IMR-90 (cell line): Measurements from ENCODE around the gene VAMP3. TPM values are rescaled to one million over a fixed set of nuclear protein-coding genes. Genes with fewer than 3 reads are reported as not detected.

ENCODE experiments used
- ATAC-seq: fragments of 200-7000 bp; cut with Tn5 transposase; 2 replicates; pipeline ENCODE4 v1.9.1; 2020; ENCODE audit warnings: low read depth, mild to moderate bottlenecking, moderate library complexity
- BruUV-seq: library from RNA; stranded (reverse); fragments of 400-500 nt; replicated peaks from 2 replicates; lab custom pipeline; 2021; lab: Mats Ljungman, UMichigan
- CTCF ChIA-PET: fragments of 300-600 bp; formaldehyde crosslinking; extraction: SDS; loops from one replicate; lab custom pipeline; 2021; ENCODE audit warnings: antibody characterized with exemption; lab: Yijun Ruan, JAX
- POLR2A ChIA-PET: fragments of 300-600 bp; sonication (Branson Sonifier 250); formaldehyde crosslinking; loops from one replicate; lab custom pipeline; 2022; ENCODE audit warnings: antibody characterized with exemption; ENCODE audit not compliant: unreplicated experiment; lab: Charles Lee
- DNase-seq: peaks from one replicate; pipeline ENCODE4 v3.0.0; 2013
- H2AFZ ChIP-seq: replicated peaks from 2 replicates; pipeline ENCODE3; 2013; ENCODE audit warnings: low read length, mild to moderate bottlenecking; ENCODE audit not compliant: poor library complexity
- H2AK5ac ChIP-seq: 2 replicates; pipeline ENCODE4 v1.6.1; 2013; ENCODE audit warnings: low read depth, low read length, inconsistent platforms
- H2AK9ac ChIP-seq: replicated peaks from 2 replicates; pipeline ENCODE3; 2013; ENCODE audit warnings: mild to moderate bottlenecking, low read depth, low read length, moderate library complexity; ENCODE audit not compliant: poor library complexity
- H2BK120ac ChIP-seq: 2 replicates; pipeline ENCODE4 v1.6.1; 2013; ENCODE audit warnings: low read depth, low read length, inconsistent platforms
- H2BK15ac ChIP-seq: 3 replicates; pipeline ENCODE4 v1.6.1; 2013; ENCODE audit warnings: low read depth, low read length, inconsistent platforms
- H2BK20ac ChIP-seq: 2 replicates; pipeline ENCODE4 v1.6.1; 2013; ENCODE audit warnings: low read depth, mild to moderate bottlenecking, inconsistent platforms, low read length, moderate library complexity
- H2BK5ac ChIP-seq: 2 replicates; pipeline ENCODE4 v1.6.1; 2013; ENCODE audit warnings: mild to moderate bottlenecking, low read depth, low read length, inconsistent platforms; ENCODE audit not compliant: poor library complexity, severe bottlenecking
- H3K14ac ChIP-seq: replicated peaks from 2 replicates; pipeline ENCODE4 v1.6.1; 2013; ENCODE audit warnings: low read depth, low read length, inconsistent platforms
- H3K18ac ChIP-seq: 2 replicates; pipeline ENCODE4 v1.6.1; 2013; ENCODE audit warnings: low read depth, low read length, control low read depth
- H3K23ac ChIP-seq: 2 replicates; pipeline ENCODE4 v1.6.1; 2013; ENCODE audit warnings: low read depth, low read length, inconsistent platforms
- H3K27ac ChIP-seq: 2 replicates; pipeline ENCODE4 v1.5.1; 2013; ENCODE audit warnings: mild to moderate bottlenecking, control low read depth, low read length; ENCODE audit not compliant: insufficient read depth
- H3K27me3 ChIP-seq: 2 replicates; pipeline ENCODE4 v1.6.1; 2013; ENCODE audit warnings: low read length; ENCODE audit not compliant: control insufficient read depth, insufficient read depth
- H3K36me3 ChIP-seq: 2 replicates; pipeline ENCODE4 v1.6.1; 2013; ENCODE audit warnings: low read length, mixed read lengths; ENCODE audit not compliant: control insufficient read depth, insufficient read depth
- H3K4ac ChIP-seq: 2 replicates; pipeline ENCODE4 v1.6.1; 2013; ENCODE audit warnings: low read depth, low read length, inconsistent platforms
- H3K4me1 ChIP-seq: 2 replicates; pipeline ENCODE4 v1.6.1; 2013; ENCODE audit warnings: low read length, mixed read lengths; ENCODE audit not compliant: control insufficient read depth, insufficient read depth
- H3K4me2 ChIP-seq: 2 replicates; pipeline ENCODE4 v1.6.1; 2013; ENCODE audit warnings: low read depth, mild to moderate bottlenecking, control low read depth, low read length, moderate library complexity
- H3K4me3 ChIP-seq: 2 replicates; pipeline ENCODE4 v1.5.1; 2013; ENCODE audit warnings: low read depth, mild to moderate bottlenecking, control low read depth, low read length, moderate library complexity; ENCODE audit not compliant: insufficient read depth
- H3K56ac ChIP-seq: 2 replicates; pipeline ENCODE4 v1.6.1; 2013; ENCODE audit warnings: low read length, inconsistent platforms; ENCODE audit not compliant: insufficient read depth; ENCODE audit errors: extremely low read depth
- H3K79me1 ChIP-seq, 2 experiments: 2 replicates each; pipeline ENCODE4 v1.6.1; 2013; ENCODE audit warnings: low read length in 2 of 2, inconsistent platforms in 1 of 2, low read depth in 1 of 2
- H3K9ac ChIP-seq: 2 replicates; pipeline ENCODE4 v1.6.1; 2013; ENCODE audit warnings: low read depth, low read length, control low read depth
- H3K9me1 ChIP-seq: 2 replicates; pipeline ENCODE4 v1.6.1; 2013; ENCODE audit warnings: low read length, inconsistent platforms; ENCODE audit not compliant: insufficient read depth
- H3K9me3 ChIP-seq: 2 replicates; pipeline ENCODE4 v1.6.1; 2013; ENCODE audit warnings: low read length; ENCODE audit not compliant: control insufficient read depth, insufficient read depth
- H4K20me1 ChIP-seq: 2 replicates; pipeline ENCODE4 v1.6.1; 2013; ENCODE audit warnings: low read length, inconsistent platforms; ENCODE audit not compliant: insufficient read depth
- H4K5ac ChIP-seq: 2 replicates; pipeline ENCODE4 v1.6.1; 2013; ENCODE audit warnings: mild to moderate bottlenecking, low read depth, low read length, control low read depth
- H4K8ac ChIP-seq, 2 experiments: 2 replicates each; pipeline ENCODE4 v1.6.1; 2013; ENCODE audit warnings: low read depth in 2 of 2, low read length in 2 of 2, control low read depth in 1 of 2, inconsistent platforms in 1 of 2
- H4K91ac ChIP-seq: 2 replicates; pipeline ENCODE4 v1.6.1; 2013; ENCODE audit warnings: low read depth, low read length, inconsistent platforms; ENCODE audit not compliant: insufficient read depth
- BHLHE40 ChIP-seq: fragments of 150-350 bp; IDR thresholded peaks from 2 replicates; pipeline ENCODE4 v1.6.1; 2016; ENCODE audit warnings: mild to moderate bottlenecking, low read depth, low read length
- CEBPB ChIP-seq: IDR thresholded peaks from 2 replicates; pipeline ENCODE4 v1.6.1; 2012; ENCODE audit warnings: low read depth, low read length, improper control_type of control experiment
- CHD1 ChIP-seq: IDR thresholded peaks from 2 replicates; pipeline ENCODE4 v1.6.1; 2012; ENCODE audit warnings: low read depth, low read length, improper control_type of control experiment
- CTCF ChIP-seq: conservative IDR thresholded peaks from 2 replicates; pipeline ENCODE4 v1.5.1; 2012; ENCODE audit warnings: mild to moderate bottlenecking, low read depth, low read length, improper control_type of control experiment
- ELK1 ChIP-seq: fragments of 150-350 bp; IDR thresholded peaks from 2 replicates; pipeline ENCODE4 v1.6.1; 2016; ENCODE audit warnings: low read depth, mild to moderate bottlenecking, low read length, moderate library complexity, borderline replicate concordance
- FOS ChIP-seq: fragments of 150-350 bp; IDR thresholded peaks from 2 replicates; pipeline ENCODE4 v1.6.1; 2016; ENCODE audit warnings: low read depth, low read length
- MAFK ChIP-seq: IDR thresholded peaks from 2 replicates; pipeline ENCODE4 v1.6.1; 2012; ENCODE audit warnings: low read depth, low read length, improper control_type of control experiment
- MAZ ChIP-seq: IDR thresholded peaks from 2 replicates; pipeline ENCODE4 v1.6.1; 2012; ENCODE audit warnings: low read depth, mild to moderate bottlenecking, low read length, improper control_type of control experiment, moderate library complexity, borderline replicate concordance
- MXI1 ChIP-seq: IDR thresholded peaks from 2 replicates; pipeline ENCODE4 v1.6.1; 2012; ENCODE audit warnings: low read depth, mild to moderate bottlenecking, low read length, moderate library complexity, borderline replicate concordance
- NFE2L2 ChIP-seq: fragments of 150-350 bp; IDR thresholded peaks from 2 replicates; pipeline ENCODE4 v1.6.1; 2016; ENCODE audit warnings: low read depth, mild to moderate bottlenecking, low read length
- POLR2A ChIP-seq: IDR thresholded peaks from 2 replicates; pipeline ENCODE4 v1.6.1; 2012; ENCODE audit warnings: mild to moderate bottlenecking, low read depth, low read length
- RAD21 ChIP-seq: IDR thresholded peaks from 2 replicates; pipeline ENCODE4 v1.6.1; 2012; ENCODE audit warnings: low read length, improper control_type of control experiment
- RCOR1 ChIP-seq: IDR thresholded peaks from 2 replicates; pipeline ENCODE4 v1.6.1; 2012; ENCODE audit warnings: mild to moderate bottlenecking, low read length, improper control_type of control experiment; ENCODE audit not compliant: insufficient replicate concordance
- RFX5 ChIP-seq: IDR thresholded peaks from 2 replicates; pipeline ENCODE4 v1.8.0; 2012; ENCODE audit warnings: low read depth, mild to moderate bottlenecking, low read length, moderate library complexity
- SMC3 ChIP-seq: fragments of 150-350 bp; IDR thresholded peaks from 2 replicates; pipeline ENCODE4 v1.6.1; 2016; ENCODE audit warnings: low read depth, mild to moderate bottlenecking, antibody characterized with exemption, low read length, moderate library complexity
- USF2 ChIP-seq: fragments of 150-350 bp; IDR thresholded peaks from 2 replicates; pipeline ENCODE4 v1.6.1; 2017; ENCODE audit warnings: mild to moderate bottlenecking, antibody characterized with exemption, low read length, low read depth
- WGBS, 2 experiments: methylation state at CpG; one replicate each; pipeline versions ENCODE4 v1.1.5 to v1.1.7; 2013; ENCODE audit warnings: missing lambda C conversion rate in 2 of 2; ENCODE audit not compliant: insufficient read length in 1 of 2; ENCODE audit errors: extremely low coverage in 2 of 2; 5-methylcytosine and 5-hydroxymethylcytosine counted together
- dilution Hi-C: fragments of 300-500 bp; cut with HindIII; formaldehyde crosslinking; loops from one replicate; pipeline ENCODE4 v1.14.3; 2018; ENCODE audit warnings: low sequenced_read_pairs; ENCODE audit not compliant: unreplicated experiment
- in situ Hi-C: fragments of 300-500 bp; cut with MboI; formaldehyde crosslinking; loops from 3 replicates; pipeline ENCODE4 v1.14.3; 2019; ENCODE audit warnings: low sequenced_read_pairs, inconsistent platforms, mixed read lengths
- intact Hi-C: fragments of 100-400 bp; cut with micrococcal nuclease; formaldehyde crosslinking; loops from 2 replicates; pipeline ENCODE4 v1.10.0; 2022
- polyA plus RNA-seq, 3 experiments: library from polyadenylated mRNA; depleted of rRNA; stranded (reverse); fragments of >200 nt; gene quantifications; 2 replicates each; pipeline ENCODE4 v1.2.3, GENCODE V29; 2012; ENCODE audit warnings: low replicate concordance in 1 of 3
- total RNA-seq: library from RNA; depleted of rRNA; stranded (reverse); fragments of >200 nt; gene quantifications from 2 replicates; pipeline ENCODE4 v1.2.3, GENCODE V29; 2012

VAMP3 gene
- total and polyA plus RNA-seq, 2 of the 4 experiments (the other 2 are of a cell fraction): 99.1 to 354 TPM

DNA sequence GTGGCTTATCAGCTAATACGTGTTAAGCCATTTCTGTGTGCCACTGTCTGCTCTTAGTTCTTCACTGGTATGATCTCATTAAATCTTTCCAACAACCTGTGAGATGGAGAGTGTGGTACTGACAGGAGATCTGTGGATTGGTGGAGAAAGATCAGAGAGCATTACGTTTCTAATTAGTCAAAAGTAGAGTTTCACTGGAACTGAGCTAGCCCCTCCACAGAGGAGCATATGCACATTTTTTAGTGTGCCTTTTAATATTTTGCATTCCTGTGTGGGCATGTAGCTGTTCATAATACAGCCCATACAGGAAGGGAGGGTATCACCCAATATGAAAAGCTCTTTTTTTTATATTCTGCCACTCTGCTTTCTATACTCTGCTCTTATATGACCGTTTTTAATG lies 50.2 kb downstream of the VAMP3 start:
- Histone ChIP-seq H3K79me1 (no peaks in the 10 kb centered on the region), H3K9me1 (no peaks in the 10 kb centered on the region; the same call in 1 of the 2 replicates), H3K27me3 (no peaks in the 10 kb centered on the region), H3K56ac (no peak overlapping the region), H3K9me3 (no peaks in the 10 kb centered on the region), H3K27ac (no peak overlapping the region), H3K4me1 (no peaks in the 10 kb centered on the region), H3K4me3 (no peak overlapping the region), H3K14ac (no peak overlapping the region), H4K20me1 (no peaks in the 10 kb centered on the region), H2BK15ac (no peak overlapping the region), H3K4me2 (no peak overlapping the region), H2BK5ac (no peak overlapping the region), H4K91ac (no peak overlapping the region), H2AK5ac (no peak overlapping the region), H2BK120ac (no peak overlapping the region), H4K5ac (no peak overlapping the region), H3K23ac (no peak overlapping the region), H2AK9ac (no peak overlapping the region), H3K4ac (no peak overlapping the region), H4K8ac (no peak overlapping the region), H3K36me3 (peaks cover 6% of the 10 kb centered on the region), H2AFZ (no peak overlapping the region), H3K18ac (no peak overlapping the region), H3K9ac (no peak overlapping the region), H2BK20ac (no peak overlapping the region)
- WGBS, 2 experiments: no CpG with 5 or more reads among the region's 3 CpGs
- TF ChIP-seq RFX5 (no peak), CEBPB (no peak), CTCF (no peak), SMC3 (no peak), USF2 (no peak), POLR2A (no peak), RAD21 (no peak), MAFK (no peak), BHLHE40 (no peak), MAZ (no peak), NFE2L2 (no peak), ELK1 (no peak), CHD1 (no peak), RCOR1 (no peak), FOS (no peak), MXI1 (no peak)
- no TSS peak for BruUV-seq
- in situ Hi-C loops (no loop called here), intact Hi-C loops (no loop called here), dilution Hi-C loops (no loop called here)
- POLR2A ChIA-PET: no interaction called here
- CTCF ChIA-PET: interaction anchor here (0.9 kb wide), 1 partner anchor 72 kb away, joined by 3 read pairs; no protein-coding TSS in a partner anchor
- ATAC-seq (no peak), DNase-seq (no peak)
